Inflammatory macrophage (primary cell): Measurements from ENCODE around the gene ARHGAP20.

Source experiments
- DNase-seq, 2 donors: peaks; one replicate each; pipeline ENCODE4 v3.0.0-alpha.2; 2020 to 2022

ARHGAP20 gene

DNA sequence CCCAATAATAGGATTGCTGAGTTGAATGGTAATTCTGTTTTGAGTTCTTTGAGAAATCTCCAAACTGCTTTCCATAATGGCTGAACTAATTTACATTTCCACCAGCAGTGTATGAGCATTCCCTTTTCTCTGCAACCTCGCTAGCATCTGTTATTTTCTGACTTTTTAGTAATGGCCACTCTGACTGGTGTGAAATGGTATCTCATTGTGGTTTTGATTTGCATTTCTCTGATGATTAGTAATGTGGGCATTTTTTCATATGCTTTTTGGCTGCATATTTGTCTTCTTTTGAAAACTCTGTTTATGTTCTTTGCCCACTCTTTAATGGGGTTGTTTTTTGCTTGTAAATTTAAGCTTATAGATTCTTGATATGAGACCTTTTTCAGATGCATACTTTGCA, 185.1 kb downstream of the ARHGAP20 start:
- no peak for DNase-seq
